Lung microvascular endothelial cell (primary cell): Measurements from ENCODE around the gene BCL2L14. TPM values are rescaled to one million over a fixed set of nuclear protein-coding genes. Genes with fewer than 3 reads are reported as not detected.

Source experiments
- DNase-seq, 2 donors: peaks; one replicate each; pipeline versions ENCODE4 v3.0.0 to v3.0.0-alpha.2; 2010; ENCODE audit warnings: low read depth in 2 of 2
- total RNA-seq: library from RNA; depleted of rRNA; stranded (reverse); fragments of >200 nt; gene quantifications from 2 replicates; pipeline ENCODE4 v1.2.1, GENCODE V29; 2014

The BCL2L14 gene
- total RNA-seq, 1 donor from 2014 or later, result not detected

- peak in 1 of 2 donors; percentile 55 for DNase-seq
These were observed 15.7 kb upstream of the BCL2L14 start for GRCh38 chr12:12054993-12055392.

DNA sequence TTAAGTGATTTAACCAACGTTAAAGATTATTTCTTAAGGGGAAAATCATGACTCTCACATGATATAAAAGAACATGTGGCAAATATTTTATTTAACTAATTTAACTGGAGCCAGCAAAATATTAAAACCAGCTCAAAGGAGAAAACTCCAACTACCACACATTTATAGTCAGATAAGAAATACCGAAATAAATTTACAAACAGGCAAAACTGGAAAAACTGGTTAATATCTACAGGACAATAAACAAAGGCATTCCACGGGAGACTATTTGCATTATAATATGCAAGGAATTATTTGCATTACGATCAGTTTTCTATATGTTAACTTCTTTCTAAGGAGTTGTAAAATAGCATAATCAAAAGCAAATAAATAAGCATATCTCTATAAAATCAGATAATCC, 13.8 kb upstream of the BCL2L14 start:
- no peak for DNase-seq

GRCh38 chr12:12064596-12064995, 6.1 kb upstream of the BCL2L14 start:
- DNase-seq, result no peak

DNA sequence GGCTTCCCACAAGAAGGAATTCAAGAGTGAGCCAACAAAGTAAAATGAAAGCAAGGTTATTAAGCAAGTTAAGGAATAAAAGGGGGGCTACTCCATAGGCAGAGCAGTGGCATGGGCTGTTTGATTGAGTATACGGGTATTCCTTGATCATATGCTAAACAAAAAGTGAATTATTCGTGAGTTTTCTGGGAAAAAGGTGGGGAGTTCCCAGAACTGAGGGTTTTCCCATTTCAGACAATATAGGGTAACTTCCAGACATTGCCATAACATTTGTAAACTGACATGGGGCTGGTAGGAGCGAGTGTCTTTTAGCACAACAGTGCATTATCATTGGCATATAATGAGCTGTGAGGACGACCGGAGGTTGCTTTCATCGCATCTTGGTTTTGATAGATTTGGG, 2.0 kb upstream of the BCL2L14 start:
- DNase-seq, result no peak

GRCh38 chr12:12069821-12070548, 754 bp upstream of the BCL2L14 start:
- no peak for DNase-seq

- DNase-seq, result no peak
These were observed 1.5 kb downstream of the BCL2L14 start for GRCh38 chr12:12072064-12072760.

DNA sequence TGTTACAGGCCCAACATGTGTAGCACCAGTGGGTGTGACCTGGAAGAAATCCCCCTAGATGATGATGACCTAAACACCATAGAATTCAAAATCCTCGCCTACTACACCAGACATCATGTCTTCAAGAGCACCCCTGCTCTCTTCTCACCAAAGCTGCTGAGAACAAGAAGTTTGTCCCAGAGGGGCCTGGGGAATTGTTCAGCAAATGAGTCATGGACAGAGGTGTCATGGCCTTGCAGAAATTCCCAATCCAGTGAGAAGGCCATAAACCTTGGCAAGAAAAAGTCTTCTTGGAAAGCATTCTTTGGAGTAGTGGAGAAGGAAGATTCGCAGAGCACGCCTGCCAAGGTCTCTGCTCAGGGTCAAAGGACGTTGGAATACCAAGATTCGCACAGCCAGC, 8.6 kb downstream of the BCL2L14 start:
- peak in 1 of 2 donors; percentile 36 for DNase-seq

- peak; percentile 82 to 83 for DNase-seq
These were observed 11.2 kb downstream of the BCL2L14 start for GRCh38 chr12:12081836-12082497.

GRCh38 chr12:12083688-12084087, 12.9 kb downstream of the BCL2L14 start:
- no peak for DNase-seq

DNA sequence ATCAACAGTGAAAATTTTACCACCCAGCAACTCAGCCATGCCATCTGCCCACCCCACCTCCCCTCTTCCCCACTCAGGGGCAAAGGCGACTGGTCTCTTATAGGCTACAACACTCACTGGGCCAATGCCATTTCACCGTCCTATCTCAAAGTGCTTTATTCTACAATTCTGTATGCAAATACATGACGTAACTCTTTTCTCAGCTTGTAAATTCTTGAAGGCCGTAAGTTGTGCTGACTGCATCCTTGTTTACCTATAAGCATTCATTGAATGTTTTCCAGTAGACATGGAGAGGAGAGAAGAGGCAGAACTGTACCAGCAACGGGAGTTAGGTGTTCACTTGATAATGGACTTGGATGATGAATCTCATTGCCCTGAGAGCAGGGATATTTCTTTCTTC, 15.6 kb downstream of the BCL2L14 start:
- DNase-seq, result no peak

DNA sequence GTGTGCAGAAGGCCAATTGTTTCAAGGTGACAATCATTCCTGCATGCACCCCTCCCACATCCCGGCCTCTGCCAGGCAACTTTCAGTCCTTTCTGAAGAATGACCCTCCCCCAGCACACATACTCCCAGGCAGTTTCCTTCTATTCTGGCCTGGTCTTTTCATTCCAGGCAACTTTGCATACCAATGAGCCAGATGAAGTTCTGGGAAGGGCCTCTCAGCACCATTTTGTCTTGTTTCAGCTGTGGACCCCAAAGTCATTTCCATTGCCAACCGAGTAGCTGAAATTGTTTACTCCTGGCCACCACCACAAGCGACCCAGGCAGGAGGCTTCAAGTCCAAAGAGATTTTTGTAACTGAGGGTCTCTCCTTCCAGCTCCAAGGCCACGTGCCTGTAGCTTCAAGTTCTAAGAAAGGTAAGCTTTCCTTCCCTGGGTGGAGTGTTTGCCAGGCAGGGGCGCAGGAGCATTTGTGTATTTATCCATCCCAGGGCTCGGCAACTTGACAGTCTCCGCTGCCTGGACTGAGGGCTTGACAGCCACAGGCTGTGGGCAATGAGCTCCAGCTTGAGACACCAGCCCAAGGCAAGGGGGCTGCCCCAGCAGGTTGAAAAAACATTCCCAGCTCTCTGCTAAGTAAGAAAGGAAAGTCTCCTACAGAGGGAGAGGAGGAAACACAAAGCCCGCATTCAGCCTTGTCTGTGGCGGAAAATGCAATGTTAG, 16.4 kb downstream of the BCL2L14 start:
- DNase-seq, result no peak

GRCh38 chr12:12087693-12088034, 16.9 kb downstream of the BCL2L14 start:
- no peak for DNase-seq

- DNase-seq, result no peak
These were observed 17.4 kb downstream of the BCL2L14 start for GRCh38 chr12:12088147-12088546.

GRCh38 chr12:12088761-12089160, 18.0 kb downstream of the BCL2L14 start:
- no peak for DNase-seq

DNA sequence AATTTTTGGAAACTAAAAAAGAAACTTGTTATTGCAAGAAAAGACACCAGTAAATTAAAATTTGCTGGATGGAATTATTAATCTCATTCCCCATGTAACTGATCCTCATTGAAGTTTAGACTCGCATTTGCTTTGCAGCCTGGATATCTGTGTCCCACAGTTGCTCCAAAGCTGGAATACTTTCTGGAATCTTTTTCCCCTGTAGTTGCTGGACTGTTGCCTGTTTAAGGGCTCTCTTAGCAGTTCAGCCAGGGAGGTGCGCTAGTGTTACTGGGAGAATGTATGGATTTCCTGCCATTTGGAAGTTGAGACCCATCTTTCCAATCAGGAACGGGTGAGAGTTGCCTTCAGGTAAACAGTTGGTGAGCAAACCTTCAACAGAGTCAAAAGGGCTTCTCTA, 20.3 kb downstream of the BCL2L14 start:
- DNase-seq, result no peak

DNA sequence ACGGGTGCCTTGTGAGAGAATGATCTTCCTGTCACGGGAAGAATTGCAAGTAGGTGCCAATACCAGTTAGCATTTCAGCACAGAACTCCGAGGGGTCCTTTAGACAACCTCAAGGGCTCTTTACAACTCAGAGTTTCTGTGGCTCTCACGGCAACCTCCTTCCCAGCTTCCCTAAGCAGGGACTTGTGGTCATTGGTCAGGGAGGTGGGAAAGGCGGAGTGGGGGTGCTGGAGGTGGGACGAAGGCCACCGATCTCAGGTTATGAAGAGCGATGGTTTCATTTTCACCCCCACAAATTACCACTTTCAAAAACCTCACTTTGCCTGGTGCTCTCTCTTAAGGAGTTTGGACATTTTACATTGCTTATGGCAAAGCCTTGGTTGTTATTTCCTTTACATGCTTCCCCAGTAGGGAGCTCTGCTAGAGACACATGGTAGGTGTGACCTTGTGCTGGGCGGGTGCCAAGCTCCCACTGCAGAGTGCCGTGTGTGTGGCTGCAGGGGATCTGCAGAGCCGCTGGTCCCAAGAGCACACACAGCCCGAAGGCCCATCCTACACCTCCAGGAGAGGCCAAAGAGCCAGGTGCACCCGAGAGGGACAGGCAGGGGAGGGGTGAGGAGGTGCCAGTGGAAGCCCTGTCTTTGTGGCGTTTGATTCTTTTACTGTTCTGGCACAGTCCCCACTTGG, 21.4 kb downstream of the BCL2L14 start:
- DNase-seq, result peak; percentile 70 to 73

DNA sequence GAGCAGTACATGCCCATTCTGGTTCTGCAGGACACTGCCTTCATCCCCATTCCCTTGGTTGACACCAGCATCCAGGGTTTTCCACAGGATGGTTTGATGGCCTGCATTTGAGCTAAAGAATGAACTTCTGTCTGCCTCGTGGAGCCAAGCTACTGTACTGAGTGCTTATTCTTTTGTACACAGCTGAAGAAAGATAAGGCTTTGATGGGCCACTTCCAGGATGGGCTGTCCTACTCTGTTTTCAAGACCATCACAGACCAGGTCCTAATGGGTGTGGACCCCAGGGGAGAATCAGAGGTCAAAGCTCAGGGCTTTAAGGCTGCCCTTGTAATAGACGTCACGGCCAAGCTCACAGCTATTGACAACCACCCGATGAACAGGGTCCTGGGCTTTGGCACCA, 23.7 kb downstream of the BCL2L14 start:
- DNase-seq, result no peak

DNA sequence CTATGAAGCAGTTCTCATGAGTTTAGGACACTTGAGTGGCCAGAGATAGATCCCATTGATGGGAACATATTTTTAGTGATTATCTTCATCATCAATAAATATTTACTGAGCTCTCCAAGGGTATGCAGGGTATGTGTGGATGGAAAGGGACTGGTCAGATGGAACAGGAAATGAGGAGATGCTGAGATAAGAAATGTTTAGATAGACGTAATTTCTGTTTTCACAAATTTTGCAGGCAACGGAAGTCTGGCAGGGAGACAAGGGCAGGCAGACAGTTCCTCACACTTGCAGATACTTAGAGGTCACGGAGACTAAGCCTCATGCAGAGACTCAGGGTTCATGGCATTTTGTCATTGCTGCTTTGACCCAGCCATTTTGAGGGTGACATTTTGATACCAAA, 24.3 kb downstream of the BCL2L14 start:
- DNase-seq, result peak; percentile 54 to 94

- peak in 1 of 2 donors; percentile 48 for DNase-seq
These were observed 27.4 kb downstream of the BCL2L14 start for GRCh38 chr12:12097891-12098690.

GRCh38 chr12:12098691-12099015, 27.9 kb downstream of the BCL2L14 start:
- DNase-seq, result no peak

- peak; percentile 84 to 93 for DNase-seq
These were observed 28.4 kb downstream of the BCL2L14 start for GRCh38 chr12:12099102-12099501.
